HG03135 (cell line): ENCODE measurements around the gene TCEA3.

Experiments used
- ATAC-seq: cut with Tn5 transposase; IDR thresholded peaks from one replicate; pipeline ENCODE4 v1.9.1; 2021; ENCODE audit warnings: mild to moderate bottlenecking, moderate library complexity; ENCODE audit not compliant: unreplicated experiment

TCEA3 gene

DNA sequence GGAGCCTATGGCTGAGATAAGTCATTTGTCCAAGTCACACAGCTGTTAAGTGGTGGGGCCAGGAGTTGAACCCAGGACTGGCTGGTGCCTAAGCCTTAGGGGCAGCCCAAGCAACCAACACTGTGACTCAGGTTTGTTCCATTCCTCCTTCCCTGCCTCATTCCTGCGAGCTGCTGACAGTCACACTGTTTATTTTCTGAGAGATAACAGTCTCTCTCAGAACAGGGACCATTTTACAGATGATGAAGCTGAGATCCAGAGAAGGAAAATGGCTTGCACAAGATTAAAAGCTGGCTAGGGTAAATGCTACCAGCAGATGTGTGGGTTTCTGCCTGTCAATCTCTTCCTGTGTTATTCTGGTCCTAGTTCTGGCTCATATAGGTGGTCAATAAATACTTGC, 24.3 kb upstream of the TCEA3 start:
- ATAC-seq: no peak

DNA sequence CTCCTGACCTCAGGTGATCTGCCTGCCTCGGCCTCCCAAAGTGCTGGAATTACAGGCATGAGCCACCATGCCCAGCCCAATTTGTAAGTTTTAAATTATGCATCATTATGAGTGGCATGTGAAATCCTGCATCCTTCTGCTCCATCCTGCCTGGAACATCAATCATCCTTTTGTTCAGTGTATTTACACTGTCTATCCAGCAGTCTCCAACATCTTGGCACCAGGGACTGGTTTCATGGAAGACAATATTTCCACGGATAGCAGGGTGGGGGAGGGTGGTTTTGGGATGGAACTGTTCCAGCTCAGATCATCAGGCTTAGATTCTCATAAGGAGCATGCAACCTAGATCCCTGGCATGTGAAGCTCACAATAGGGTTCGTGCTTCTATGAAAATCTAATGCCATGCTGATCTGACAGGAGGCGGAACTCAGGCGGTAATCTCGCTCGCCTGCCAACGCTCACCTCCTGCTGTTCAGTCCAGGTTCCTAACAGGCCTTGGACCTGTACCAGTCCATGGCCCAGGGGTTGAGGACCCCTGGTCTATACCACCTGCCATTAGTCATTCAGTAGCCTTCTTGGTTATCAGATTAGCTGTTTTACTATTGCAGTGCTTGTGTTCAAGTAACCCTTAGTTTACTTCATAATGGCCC, 22.2 kb upstream of the TCEA3 start:
- no peak for ATAC-seq

DNA sequence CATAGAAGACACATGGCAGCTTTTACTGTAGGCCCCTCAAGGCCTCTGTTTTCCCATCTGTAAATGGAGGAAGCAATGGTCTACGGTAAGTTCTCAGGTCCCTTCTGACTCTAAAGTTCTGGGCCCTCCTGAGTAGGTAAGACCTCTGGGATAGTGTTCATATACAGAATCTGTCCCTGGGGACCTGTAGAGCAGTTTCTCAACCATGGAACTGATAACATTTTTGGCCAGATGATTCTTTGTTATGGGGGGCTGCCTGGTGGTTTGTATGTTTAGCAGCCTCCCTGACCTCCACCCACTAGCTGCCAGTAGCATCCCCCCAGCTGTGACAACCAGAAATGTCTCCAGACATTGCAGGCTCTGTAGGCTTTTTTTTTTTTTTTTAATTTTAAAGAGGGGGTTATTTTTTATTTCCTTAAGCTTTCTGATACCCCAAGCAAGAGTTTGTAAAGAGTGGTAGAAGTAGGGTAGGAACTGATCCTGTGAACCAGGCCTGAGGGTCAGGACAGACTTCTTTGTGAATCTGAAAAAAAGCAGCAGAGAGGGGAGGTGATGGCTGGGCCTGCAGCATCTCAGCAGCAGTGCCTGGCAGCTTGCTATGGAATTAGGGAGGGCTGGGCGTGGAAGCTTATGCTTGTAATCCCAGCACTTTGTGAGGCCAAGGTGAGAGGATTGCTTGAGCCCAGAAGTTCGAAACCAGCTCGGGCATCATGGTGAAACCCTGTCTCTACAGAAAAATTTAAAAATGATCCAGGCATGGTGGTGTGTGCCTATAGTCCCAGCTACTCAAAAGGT, 20.2 kb upstream of the TCEA3 start:
- no peak for ATAC-seq

DNA sequence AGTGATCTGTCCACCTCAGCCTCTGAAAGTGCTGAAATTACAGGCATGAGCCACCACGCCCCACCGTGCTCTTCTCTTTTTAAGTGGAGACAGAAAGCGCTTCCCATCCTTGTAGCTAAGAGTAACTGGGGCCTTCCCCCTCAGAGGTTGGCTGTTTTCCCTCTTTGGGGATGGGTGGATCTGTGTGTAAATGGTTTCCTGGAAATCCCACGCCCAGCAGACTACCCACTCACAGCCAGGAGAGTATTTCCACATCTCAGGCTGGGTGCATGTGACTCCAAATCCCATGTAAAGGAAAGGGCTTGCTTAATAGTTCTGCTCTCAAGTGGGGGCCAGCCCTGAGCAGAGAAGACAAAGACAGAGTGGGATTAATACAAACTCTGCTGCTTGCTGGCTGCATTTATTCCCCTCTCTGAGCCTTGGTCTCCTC, 19.6 kb upstream of the TCEA3 start:
- no peak for ATAC-seq

DNA sequence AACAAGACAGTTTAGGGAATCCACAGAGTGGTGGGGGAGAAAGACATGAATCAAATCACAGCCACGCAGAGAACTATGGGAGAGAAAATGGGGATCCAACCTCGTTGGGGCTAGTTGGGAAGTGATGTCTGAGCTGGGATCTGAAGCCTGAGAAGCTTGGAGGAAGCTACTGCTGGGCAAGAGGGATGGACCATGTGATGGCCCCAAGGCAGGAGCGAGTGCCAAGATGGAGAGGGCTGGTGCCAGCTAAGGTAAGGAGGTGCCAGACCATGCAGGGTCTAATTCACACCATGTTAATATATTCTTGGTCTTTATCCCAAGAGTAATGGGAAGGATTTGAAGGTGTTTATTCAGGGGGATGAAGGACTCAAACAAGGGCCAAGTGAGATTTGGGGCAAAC, 18.2 kb upstream of the TCEA3 start:
- no peak for ATAC-seq

DNA sequence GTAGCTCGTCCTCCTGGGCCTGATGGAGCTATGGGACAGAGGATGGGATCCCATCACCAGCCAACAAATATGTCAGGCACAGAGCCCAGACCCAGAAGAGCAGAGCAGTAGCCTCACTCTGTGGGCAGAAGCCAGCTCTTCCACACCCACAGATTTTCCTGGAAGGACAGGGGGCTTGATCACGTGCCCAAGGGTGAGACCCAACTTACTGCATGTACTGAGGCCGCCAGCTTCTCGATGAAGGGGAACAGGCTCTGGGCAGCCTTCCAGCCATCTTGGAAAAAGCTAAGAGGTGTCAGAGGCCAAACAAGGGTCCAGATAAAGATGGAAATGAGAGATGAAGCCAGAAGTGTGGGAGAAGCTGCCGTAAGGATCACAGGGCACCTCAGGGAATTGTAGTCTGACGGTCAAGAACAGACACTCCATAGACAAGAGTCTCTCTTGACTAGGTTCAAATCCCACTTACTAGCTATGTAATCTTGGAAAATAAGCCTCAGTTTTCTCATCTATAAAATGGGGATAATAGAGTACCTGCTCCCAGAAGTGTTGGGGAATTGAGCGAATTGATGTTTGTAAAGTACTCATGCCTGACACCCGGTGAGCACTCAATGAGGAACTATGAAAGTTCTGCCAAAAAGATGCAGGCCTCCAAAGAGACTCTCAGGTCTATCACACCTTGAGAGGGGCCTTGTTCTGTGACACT, 17.0 kb upstream of the TCEA3 start:
- no peak for ATAC-seq

DNA sequence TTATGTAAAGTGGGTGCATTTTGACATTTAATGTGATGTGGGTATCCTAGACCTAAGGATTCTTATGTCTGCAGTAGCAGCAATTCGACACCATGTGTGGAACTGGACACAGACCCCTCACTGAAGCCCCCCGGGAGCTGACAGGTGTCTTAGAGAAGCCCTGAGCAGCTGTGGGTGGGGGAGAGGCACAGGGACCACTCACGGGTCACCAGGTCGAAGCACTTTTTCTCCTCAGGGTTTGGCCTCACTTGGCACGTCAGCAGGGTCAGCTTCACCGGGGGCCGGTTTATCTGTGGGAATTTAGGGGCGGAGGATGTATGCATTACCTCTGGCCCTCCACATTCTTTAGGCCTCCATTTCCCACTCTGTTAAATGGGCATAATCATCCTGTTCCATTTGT, 14.0 kb upstream of the TCEA3 start:
- no peak for ATAC-seq

DNA sequence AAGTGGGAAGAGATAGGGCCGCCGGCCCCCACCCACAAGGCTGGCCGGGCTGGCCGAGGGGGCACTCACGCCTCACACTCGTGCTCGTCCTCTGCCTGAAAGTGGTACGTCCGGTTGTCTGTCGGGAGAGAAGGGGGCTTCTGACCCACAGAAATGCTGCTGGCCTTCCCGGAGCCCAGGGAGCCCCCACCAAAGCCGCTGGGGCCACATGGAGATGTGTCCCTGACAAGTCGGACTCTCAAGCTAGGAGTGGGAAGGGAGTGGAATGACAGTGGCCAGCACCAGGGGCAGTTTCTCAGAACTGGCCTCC, 12.8 kb upstream of the TCEA3 start:
- ATAC-seq: no peak

DNA sequence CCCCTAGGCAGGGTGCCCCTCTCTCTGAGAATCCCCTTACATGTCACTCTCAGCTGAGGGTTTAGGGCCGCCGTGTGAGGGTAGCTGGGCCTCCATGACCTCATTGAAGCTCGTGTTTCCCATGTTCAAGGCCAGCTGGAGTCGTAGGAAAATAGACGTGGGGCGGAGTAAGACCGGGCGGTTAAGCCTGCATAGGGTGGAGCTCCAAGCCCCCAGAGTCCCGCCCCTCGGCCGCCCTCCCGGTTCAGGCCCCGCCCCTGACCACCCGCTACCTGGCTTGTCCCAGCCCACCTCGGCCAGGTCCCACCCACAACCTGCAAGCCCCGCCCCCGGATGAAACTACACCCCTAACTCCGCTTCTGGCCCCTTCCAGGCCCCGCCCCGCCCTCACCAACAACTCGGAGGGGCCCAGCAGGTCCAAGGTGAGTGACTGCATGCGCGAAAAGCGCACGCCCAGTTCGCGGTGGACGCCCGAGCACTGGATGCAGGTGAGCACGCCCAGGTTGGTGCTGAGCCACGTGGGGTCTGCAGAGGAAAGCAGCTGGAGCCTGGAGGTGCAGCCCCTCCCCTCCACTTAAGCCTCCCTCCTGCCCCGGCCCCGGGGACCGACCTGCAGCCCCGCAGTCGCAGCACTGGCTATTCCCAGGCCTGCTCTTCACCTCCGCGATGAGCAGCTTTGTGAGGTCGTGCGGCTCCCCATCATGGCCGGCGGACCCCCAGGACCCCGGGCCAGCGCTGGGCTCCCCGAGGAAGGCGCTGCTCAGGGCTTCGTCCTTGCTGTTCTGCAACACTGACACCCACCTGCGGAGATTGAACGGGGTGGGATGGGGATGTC, 12.2 kb upstream of the TCEA3 start:
- no peak for ATAC-seq

DNA sequence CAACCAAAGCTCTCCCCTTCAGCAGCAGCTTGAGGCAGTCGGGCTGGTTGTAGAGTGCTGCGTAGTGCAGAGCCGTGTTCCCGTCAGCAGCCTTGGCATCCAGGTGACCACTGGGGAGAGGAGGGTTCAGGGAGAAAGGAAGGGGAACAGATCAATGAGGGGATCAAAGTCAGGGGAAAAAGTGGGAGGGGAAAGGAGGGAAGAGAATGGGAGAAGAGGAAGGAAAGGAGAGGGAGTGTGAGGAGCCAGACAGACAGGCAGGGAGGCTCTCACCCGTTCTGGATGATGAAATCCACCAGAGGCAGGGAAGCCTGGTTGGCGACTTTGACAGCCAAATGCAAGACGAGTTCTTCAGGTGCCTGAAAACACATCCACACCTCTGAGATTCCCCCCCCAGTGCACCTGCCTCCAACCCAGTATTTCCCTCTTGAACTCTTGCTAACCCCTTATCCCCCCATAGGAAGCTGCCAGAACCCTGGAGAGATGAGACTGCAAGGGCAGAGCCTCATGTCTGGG, 9.8 kb upstream of the TCEA3 start:
- ATAC-seq: no peak

DNA sequence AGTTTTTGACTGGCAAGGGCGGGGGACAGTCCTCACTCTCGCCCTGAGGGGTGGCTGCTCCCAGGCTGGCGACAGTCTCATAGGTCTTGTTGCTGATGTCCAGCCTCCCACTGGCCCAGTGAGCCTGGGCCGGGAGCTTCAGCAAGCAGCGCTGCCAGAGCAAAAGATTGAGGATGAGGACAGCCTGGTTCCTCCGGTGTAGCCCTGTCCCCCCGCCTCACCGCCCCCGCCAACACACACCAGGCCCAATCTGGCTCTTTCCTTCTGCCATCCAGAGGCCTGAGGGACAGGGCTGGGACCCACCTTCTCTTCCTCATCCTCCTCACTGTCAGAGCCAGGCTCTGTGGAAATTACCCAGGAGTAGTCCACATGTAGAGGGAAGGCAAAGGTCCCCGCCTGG, 8.6 kb upstream of the TCEA3 start:
- ATAC-seq: no peak

DNA sequence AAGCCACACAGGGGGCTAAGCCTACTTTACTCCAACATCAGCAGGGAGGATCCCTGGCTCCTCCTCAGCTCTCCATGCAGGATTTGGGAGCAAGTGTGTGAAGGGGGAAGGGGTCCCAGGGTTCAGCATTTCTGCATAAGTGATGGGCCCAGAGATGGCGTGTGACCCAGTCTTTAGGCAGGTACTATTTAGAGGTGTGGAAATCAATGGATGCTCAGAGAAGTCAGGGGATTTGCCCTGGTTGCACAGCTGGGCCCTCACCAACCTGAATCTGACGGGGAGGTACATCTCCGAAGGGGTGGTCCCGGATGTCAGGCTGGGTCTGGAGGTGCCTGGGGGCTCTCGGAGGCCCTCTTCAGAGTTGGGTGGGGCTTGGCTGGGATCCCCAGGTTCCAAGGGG, 6.9 kb upstream of the TCEA3 start:
- ATAC-seq: no peak

DNA sequence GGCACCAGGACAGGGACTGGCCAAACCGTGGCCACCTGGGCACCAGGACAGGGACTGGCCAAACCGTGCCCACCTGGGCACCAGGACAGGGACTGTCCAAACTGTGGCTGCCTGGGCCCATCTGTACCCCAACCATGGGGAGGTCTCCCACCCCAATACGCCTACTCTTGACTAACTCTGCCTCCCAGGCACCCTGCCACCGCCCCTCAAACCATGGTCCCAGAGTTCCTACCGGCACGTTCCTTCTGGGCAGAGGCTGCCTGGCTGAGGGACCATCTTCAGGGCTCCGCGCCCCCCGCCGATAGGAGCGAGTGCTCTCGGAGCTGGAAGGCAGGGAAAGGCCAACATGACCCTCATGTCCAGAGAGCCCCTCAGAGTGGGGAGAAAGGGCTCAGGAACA, 6.3 kb upstream of the TCEA3 start:
- ATAC-seq: no peak

DNA sequence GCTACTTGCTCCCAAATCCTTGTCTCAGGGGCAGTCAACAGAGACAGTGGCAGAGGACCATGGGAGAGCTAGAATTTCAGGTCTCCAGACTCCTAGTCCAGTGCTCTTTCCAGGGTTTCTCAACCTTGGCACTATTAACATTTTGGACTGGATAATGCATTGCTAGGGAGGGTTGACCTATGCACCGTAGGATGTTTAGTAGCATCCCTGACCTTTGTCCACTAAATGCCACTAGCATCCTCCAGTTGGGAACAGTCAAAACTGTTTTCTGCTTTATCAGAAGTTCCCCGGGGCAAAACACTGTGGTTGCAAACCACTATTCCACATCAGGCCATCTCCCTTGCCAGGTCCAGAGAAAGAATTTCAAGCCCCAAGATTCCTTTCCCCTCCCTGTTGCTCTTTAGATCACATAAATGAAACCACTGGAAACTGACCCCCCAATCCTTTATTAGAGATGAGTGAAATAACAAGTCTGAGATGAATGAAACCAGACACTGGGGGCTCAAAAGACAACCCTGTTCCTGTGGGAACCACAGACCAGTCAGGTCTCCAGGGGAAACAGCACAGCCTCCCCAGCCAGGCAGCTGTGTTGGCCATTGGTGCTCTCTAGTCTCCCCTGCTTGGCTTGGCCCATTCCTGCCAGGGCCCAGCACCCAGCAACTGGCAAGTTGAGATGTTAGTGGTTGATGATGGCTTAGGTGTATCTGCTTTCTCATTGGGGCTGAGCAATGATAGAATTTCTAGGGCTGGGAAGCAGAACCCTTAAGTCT, 3.8 kb upstream of the TCEA3 start:
- ATAC-seq: no peak

DNA sequence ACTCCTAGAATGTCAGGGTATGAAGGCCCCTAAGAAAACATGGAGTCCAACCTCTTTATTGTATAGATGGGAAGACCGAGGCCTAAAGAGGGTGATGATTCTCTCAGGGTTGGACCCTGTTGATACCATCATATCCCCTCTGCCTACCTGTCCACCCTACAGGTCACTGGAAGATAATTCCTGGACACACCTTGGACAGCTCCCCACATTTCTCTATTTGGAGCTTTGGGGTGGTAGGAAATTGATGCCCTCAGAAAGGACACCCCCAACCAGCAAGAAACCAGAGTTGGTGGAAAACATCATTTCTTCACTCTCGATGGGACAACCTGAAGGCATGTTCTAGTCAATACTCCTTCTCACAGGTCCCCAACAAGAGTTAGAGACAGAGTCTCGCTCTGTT, 3.0 kb upstream of the TCEA3 start:
- no peak for ATAC-seq

DNA sequence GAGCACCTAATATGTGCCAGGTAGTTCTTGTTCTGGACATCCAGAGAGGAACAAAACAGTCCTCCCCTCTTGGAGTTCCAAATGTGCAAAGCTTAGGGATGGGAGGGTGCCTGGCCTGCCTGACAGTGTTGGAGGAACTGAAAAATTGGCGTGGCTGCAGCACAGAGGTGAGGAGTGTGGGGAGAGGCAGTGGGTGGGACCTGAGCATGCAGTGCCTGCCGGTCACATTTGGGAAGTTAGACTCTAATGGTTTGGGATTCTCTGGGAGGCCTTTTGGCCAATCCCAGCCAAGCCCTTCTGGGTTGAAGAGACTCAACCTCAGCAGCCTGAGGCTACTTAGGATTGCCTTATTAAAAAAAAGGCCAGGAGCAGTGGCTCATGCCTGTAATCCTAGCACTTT, 2.3 kb upstream of the TCEA3 start:
- no peak for ATAC-seq

DNA sequence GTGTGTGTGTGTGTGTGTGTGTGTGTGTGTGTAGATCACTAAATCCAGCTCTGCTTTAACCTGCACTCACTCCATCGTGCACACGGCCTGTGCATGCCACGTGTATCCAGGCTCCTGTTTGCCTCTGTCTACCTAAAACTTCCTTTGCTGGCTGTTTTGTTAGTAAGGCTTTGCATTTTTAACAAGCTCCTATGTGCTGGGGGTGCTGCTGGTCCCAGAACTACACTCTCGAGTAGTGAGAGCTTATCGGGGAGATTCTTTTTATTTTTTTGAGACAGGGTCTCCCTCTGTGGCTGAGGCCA, 596 bp upstream of the TCEA3 start:
- ATAC-seq: no peak

DNA sequence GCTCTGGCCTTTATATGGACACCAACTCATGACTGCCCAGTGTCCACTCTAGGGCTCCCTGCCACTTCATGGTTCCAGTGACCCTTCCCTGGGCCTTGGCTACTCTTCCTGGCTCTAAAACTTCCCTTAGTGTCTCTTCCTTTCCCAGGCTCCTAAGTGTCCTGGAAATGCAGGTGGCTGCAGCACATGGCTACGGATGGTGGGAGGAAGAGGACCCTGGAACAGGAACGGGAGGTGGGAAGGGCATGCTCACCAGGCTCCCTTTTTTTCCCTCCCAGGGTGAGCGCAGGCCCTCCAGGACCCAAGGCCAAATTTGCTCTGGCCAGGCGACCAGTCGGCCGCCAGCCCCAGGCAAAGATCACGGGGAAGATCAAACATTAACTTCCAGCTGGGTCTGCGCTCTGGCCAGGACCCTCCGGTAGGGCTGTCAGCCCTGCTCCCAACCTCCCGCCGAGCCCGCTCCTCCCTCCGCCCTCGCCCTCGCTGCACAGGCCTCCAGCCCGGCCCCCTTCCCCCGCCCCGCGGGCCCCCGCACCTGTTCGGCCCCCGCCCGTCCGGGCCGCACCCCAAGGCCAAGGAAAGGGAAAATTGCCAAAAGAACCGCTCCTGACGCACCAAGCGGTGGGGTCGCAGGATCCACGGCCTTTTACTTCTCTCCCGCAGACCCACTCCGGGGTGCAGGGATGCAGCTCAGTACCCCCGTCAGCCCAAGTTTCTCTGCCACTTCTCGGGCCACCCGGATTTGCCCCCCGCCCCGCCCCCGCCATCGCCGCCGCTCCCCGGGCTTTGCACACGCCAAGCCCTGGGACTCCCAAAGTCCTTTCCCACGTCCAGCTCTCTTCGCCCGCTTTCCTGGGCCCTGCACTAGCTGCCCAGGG, 894 bp downstream of the TCEA3 start:
- no peak for ATAC-seq

DNA sequence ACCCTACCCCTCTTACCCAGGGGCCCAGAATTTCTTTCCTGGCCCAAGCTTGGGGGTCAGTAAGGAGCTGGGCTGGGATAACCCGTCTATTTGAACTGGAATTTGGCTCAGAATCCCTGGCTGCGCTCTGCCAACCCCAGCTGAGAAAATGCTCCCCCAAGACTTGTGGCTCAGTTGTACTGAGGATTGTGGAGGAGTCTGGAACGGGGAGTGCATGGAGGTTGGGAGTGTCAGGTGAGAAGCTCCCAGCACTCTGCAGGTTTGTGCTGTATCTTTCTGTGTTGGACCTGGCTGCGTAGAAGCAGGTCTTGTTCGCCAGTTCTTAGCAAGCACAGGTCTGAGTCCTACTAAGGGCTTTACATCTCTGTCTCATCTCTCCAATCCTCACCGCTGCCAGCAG, 1.6 kb downstream of the TCEA3 start:
- no peak for ATAC-seq
